GM12873 (cell line): ENCODE measurements around the gene HNRNPA1L2.

Experiments
- CTCF ChIP-seq: IDR thresholded peaks from 2 replicates; pipeline ENCODE4 v1.5.1; 2012; ENCODE audit warnings: low read depth, mild to moderate bottlenecking, moderate library complexity, low read length, control low read depth; ENCODE audit not compliant: insufficient read depth; ENCODE audit errors: missing control alignments

HNRNPA1L2 gene

DNA sequence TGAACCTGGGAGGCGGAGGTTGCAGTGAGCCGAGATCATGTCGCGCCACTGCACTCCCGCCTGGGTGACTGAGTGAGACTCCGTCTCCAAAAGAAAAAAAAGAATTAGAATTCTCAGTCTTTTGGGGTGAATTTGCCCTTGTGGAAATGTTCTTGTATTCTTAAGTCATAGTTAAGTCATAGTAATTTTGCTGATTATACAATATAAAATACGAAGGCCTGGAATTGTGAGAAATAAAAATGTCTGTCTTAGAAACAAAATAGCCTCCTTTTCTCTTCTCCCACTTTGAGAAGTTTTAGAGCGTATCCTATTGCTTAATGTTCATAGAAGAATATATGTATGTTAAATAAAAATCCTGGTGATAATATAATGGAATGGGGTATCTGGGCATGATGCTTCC lies 28.5 kb downstream of the HNRNPA1L2 start:
- no peak for TF ChIP-seq CTCF

GRCh38 chr13:52673465-52673864 lies 31.2 kb downstream of the HNRNPA1L2 start:
- no peak for TF ChIP-seq CTCF

DNA sequence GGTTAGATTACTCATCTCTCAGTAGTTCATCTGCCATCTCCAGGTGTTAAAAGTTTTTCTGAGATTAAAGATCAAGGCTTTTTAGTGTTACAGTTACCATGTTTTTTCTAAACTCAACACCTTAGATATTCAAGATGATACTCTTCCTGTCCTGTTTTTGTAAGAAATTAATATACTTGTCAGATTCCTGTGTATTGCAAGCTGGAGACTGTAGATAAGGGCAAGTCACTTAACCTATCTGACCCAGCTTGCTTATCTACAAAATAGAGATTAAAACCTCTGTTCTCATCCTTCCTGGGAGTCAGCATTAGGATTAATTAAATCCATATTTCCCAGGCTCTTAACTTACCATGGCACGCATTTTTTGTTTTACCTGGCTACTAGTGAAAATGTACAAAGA lies 35.6 kb downstream of the HNRNPA1L2 start:
- no peak for TF ChIP-seq CTCF

DNA sequence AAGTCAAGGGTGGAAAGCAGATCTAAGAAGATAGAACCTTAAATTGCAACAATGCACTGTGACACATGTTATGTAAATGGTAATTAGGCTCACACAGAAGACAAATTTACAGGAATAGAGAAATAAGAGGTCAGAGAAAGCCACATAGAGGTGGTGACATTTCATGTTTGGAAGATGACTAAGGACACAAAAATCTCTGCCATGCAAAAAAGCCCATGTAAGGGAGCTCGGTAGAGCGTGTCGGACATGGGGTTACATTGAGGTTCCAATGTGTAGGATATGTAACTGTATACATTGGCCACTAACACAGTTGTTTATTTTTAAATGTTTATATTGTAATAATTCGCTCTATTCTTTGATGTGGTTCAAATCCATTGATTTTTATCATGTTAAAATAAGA lies 44.1 kb downstream of the HNRNPA1L2 start:
- no peak for TF ChIP-seq CTCF
